ENCODE results near the gene ENDOG. TPM values are rescaled to one million over a fixed set of nuclear protein-coding genes. Genes with fewer than 3 reads are reported as not detected.

The ENDOG gene
- total RNA-seq, 1 experiment from 2014 or later = 16.7 TPM

DNA sequence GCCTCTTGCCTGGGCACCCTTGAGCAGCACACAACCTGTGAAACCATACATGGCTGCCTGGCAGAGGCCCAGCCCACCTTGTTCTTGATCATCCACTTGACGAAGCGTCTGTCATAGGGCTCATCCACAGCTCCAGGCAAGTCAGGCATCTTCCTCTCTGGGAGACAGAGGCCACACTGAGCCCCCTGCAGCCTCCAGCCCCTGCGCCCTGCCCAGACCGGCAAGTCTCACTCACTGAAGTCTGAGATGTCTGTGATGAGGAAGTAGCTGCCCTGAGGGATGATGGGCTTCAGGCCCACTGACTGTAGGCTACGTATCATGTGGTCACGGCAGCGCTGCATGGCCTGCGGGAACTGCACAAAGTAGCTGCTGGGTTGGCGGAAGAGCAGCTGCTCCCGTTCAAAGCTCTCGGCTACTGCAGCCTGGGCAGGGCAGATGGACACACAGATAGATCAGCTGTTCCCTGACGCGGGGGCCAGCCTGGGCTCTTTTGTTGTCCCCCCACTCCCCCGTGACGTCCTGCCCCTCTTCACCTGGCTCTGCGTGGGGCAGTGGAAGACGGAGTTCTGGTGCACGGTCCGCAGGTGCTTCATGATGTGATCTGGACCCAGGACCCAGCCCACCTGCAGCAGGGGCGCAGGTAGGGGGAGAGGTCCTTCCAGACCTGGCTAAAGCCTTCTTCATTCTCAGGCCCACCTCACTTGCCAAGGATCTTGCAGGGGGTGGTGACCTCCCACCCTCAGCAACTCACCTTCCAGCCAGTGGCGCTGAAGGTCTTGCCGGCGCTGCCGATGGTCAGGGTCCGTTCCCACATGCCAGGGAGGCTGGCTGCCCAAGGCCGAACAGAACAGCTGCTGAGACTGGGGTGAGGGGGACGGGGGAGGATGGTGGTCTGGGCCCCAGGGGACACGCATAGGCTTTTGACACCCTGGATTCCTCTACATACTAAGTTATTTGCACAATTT, 17.2 kb downstream of the ENDOG start:
- H3K9ac ChIP-seq (ENCODE audit: extremely low read depth, insufficient read length, low read length) = no peak overlapping the region
- no peak overlapping the region for H2AK5ac ChIP-seq (ENCODE audit: insufficient read length, low read length)
- no peak overlapping the region for H2BK15ac ChIP-seq (ENCODE audit: low read depth, low read length)
- no peak overlapping the region for H2BK120ac ChIP-seq (ENCODE audit: low read depth, low read length, poor library complexity, severe bottlenecking)
- H3K4me2 ChIP-seq (ENCODE audit: insufficient read depth, insufficient read length, low read length) = no peak overlapping the region
- H3K27ac Mint-ChIP-seq = no peak overlapping the region
- no peak overlapping the region for H2AFZ ChIP-seq (ENCODE audit: low read length)
- DNase-seq = no peak
- H2BK5ac ChIP-seq (ENCODE audit: insufficient read length, low read length) = no peak overlapping the region
- H3K79me2 ChIP-seq (ENCODE audit: insufficient read depth, low read length) = no peaks in the 10 kb centered on the region
- H3K27me3 ChIP-seq (ENCODE audit: insufficient read depth, low read length) = no peaks in the 10 kb centered on the region
- no peak overlapping the region for H4K8ac ChIP-seq (replicated peaks; ENCODE audit: insufficient read length, low read depth, low read length)
- peaks cover 18 to 30% (median 22%) of the 10 kb centered on the region in 3 experiments; a peak in 6 of 7 replicates for H3K36me3 Mint-ChIP-seq (ENCODE audit: insufficient read depth in 1 of 3, low read depth in 3 of 3)
- no peaks in the 10 kb centered on the region for H3K4me1 ChIP-seq (ENCODE audit: insufficient read depth, low read length)
- H4K91ac ChIP-seq (ENCODE audit: insufficient read length, low read depth, low read length) = no peak overlapping the region
- no peak overlapping the region for H3K23ac ChIP-seq (ENCODE audit: insufficient read length, low read depth, low read length)
- no peaks in the 10 kb centered on the region for H3K23me2 ChIP-seq (ENCODE audit: insufficient read length, low read depth, low read length, poor library complexity, severe bottlenecking)
- H3T11ph ChIP-seq (ENCODE audit: low read length) = no peak overlapping the region
- no peaks in the 10 kb centered on the region for H3K9me3 ChIP-seq (ENCODE audit: control insufficient read depth, low read depth, low read length)
- H3K27ac ChIP-seq (ENCODE audit: insufficient read length, low read depth, low read length) = no peak overlapping the region
- no peaks in the 10 kb centered on the region for H4K20me1 ChIP-seq (ENCODE audit: control insufficient read depth, insufficient read depth, insufficient read length)
- no CpG with 5 or more reads among the region's 28 CpGs for WGBS (ENCODE audit: extremely low coverage, insufficient read length, low lambda C conversion rate)
- H3K4me1 Mint-ChIP-seq = no peaks in the 10 kb centered on the region
- H3K9me3 Mint-ChIP-seq = no peaks in the 10 kb centered on the region; a peak in 1 of 5 replicates
- no peaks in the 10 kb centered on the region for H3K27me3 Mint-ChIP-seq (ENCODE audit: low read depth)
- H2BK12ac ChIP-seq (ENCODE audit: insufficient read length, low read depth, low read length) = no peak overlapping the region
- no peak overlapping the region for H3K56ac ChIP-seq (ENCODE audit: insufficient read length, low read depth, low read length)
- H2BK20ac ChIP-seq (ENCODE audit: low read depth, low read length, poor library complexity, severe bottlenecking) = no peak overlapping the region
- H3K18ac ChIP-seq (ENCODE audit: insufficient read length, low read depth, low read length) = no peak overlapping the region
- H3K4ac ChIP-seq (ENCODE audit: low read depth, low read length) = no peak overlapping the region
- H4K5ac ChIP-seq (ENCODE audit: insufficient read length, low read depth, low read length) = no peak overlapping the region
- no peaks in the 10 kb centered on the region for H3K79me1 ChIP-seq (ENCODE audit: insufficient read depth, low read depth, low read length, poor library complexity, severe bottlenecking)
- TF ChIP-seq, protein P1, sequence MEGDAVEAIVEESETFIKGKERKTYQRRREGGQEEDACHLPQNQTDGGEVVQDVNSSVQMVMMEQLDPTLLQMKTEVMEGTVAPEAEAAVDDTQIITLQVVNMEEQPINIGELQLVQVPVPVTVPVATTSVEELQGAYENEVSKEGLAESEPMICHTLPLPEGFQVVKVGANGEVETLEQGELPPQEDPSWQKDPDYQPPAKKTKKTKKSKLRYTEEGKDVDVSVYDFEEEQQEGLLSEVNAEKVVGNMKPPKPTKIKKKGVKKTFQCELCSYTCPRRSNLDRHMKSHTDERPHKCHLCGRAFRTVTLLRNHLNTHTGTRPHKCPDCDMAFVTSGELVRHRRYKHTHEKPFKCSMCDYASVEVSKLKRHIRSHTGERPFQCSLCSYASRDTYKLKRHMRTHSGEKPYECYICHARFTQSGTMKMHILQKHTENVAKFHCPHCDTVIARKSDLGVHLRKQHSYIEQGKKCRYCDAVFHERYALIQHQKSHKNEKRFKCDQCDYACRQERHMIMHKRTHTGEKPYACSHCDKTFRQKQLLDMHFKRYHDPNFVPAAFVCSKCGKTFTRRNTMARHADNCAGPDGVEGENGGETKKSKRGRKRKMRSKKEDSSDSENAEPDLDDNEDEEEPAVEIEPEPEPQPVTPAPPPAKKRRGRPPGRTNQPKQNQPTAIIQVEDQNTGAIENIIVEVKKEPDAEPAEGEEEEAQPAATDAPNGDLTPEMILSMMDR (conservative IDR thresholded peaks at IDR 0.05) = no peak
- no peak overlapping the region for H3K14ac ChIP-seq (ENCODE audit: insufficient read depth, low read length)
- H3K4me3 Mint-ChIP-seq = no peak overlapping the region; a peak in 1 of 5 replicates

Measured in H9 (cell line).